H9 (cell line): ENCODE measurements around the gene CFAP299. TPM values are rescaled to one million over a fixed set of nuclear protein-coding genes. Genes with fewer than 3 reads are reported as not detected.

Source experiments
- DNase-seq: peaks from one replicate; pipeline ENCODE4 v3.0.0-alpha.2; 2017
- H2AFZ ChIP-seq: one replicate; pipeline ENCODE4 v1.6.1; 2013; ENCODE audit warnings: mild to moderate bottlenecking, low read length, control low read depth, moderate library complexity
- H2AK5ac ChIP-seq: 2 replicates; pipeline ENCODE4 v1.6.1; 2013; ENCODE audit warnings: low read length, control low read depth, mixed read lengths; ENCODE audit not compliant: insufficient read length
- H2BK120ac ChIP-seq: one replicate; pipeline ENCODE4 v1.6.1; 2013; ENCODE audit warnings: low read depth, mild to moderate bottlenecking, low read length, control low read depth, inconsistent platforms; ENCODE audit not compliant: poor library complexity, severe bottlenecking
- H2BK12ac ChIP-seq: 2 replicates; pipeline ENCODE4 v1.6.1; 2013; ENCODE audit warnings: low read length, control low read depth, mixed read lengths, low read depth; ENCODE audit not compliant: insufficient read length
- H2BK15ac ChIP-seq: 2 replicates; pipeline ENCODE4 v1.6.1; 2013; ENCODE audit warnings: low read depth, low read length, control low read depth
- H2BK20ac ChIP-seq: one replicate; pipeline ENCODE4 v1.6.1; 2013; ENCODE audit warnings: low read depth, mild to moderate bottlenecking, low read length, control low read depth, inconsistent platforms; ENCODE audit not compliant: poor library complexity, severe bottlenecking
- H2BK5ac ChIP-seq: 2 replicates; pipeline ENCODE4 v1.6.1; 2013; ENCODE audit warnings: low read length, control low read depth, mixed read lengths; ENCODE audit not compliant: insufficient read length
- H3K14ac ChIP-seq: 2 replicates; pipeline ENCODE4 v1.6.1; 2013; ENCODE audit warnings: low read length, control low read depth; ENCODE audit not compliant: insufficient read depth
- H3K18ac ChIP-seq: 2 replicates; pipeline ENCODE4 v1.6.1; 2013; ENCODE audit warnings: low read depth, mild to moderate bottlenecking, mixed read lengths, low read length, control low read depth; ENCODE audit not compliant: insufficient read length
- H3K23ac ChIP-seq: 2 replicates; pipeline ENCODE4 v1.6.1; 2013; ENCODE audit warnings: low read length, control low read depth, mixed read lengths, low read depth; ENCODE audit not compliant: insufficient read length
- H3K23me2 ChIP-seq: 2 replicates; pipeline ENCODE4 v1.6.1; 2013; ENCODE audit warnings: low read depth, mild to moderate bottlenecking, mixed read lengths, low read length, control low read depth; ENCODE audit not compliant: insufficient read length, poor library complexity, severe bottlenecking
- H3K27ac ChIP-seq: 2 replicates; pipeline ENCODE4 v1.5.1; 2013; ENCODE audit warnings: low read length, control low read depth, mixed read lengths, low read depth; ENCODE audit not compliant: insufficient read length
- H3K27me3 ChIP-seq: 2 replicates; pipeline ENCODE4 v1.6.1; 2013; ENCODE audit warnings: low read length, control low read depth, inconsistent platforms; ENCODE audit not compliant: insufficient read depth
- H3K4ac ChIP-seq: 2 replicates; pipeline ENCODE4 v1.6.1; 2013; ENCODE audit warnings: low read depth, mild to moderate bottlenecking, control low read depth, inconsistent platforms, low read length, moderate library complexity
- H3K4me1 ChIP-seq: 2 replicates; pipeline ENCODE4 v1.6.1; 2013; ENCODE audit warnings: low read length, control low read depth, inconsistent platforms; ENCODE audit not compliant: insufficient read depth
- H3K4me2 ChIP-seq: 2 replicates; pipeline ENCODE4 v1.6.1; 2013; ENCODE audit warnings: low read length, control low read depth, mixed read lengths; ENCODE audit not compliant: insufficient read length, insufficient read depth
- H3K56ac ChIP-seq: 2 replicates; pipeline ENCODE4 v1.6.1; 2013; ENCODE audit warnings: low read depth, mild to moderate bottlenecking, mixed read lengths, low read length, control low read depth; ENCODE audit not compliant: insufficient read length
- H3K79me1 ChIP-seq: 2 replicates; pipeline ENCODE4 v1.6.1; 2013; ENCODE audit warnings: low read depth, mild to moderate bottlenecking, moderate library complexity, low read length, control low read depth, inconsistent platforms; ENCODE audit not compliant: insufficient read depth, poor library complexity, severe bottlenecking
- H3K79me2 ChIP-seq: 2 replicates; pipeline ENCODE4 v1.6.1; 2013; ENCODE audit warnings: low read length, control low read depth, inconsistent platforms; ENCODE audit not compliant: insufficient read depth
- H3K9ac ChIP-seq: 2 replicates; pipeline ENCODE4 v1.6.1; 2013; ENCODE audit warnings: low read length, control low read depth, mixed read lengths; ENCODE audit not compliant: insufficient read length; ENCODE audit errors: extremely low read depth
- H3K9me3 ChIP-seq: one replicate; pipeline ENCODE4 v1.6.1; 2013; ENCODE audit warnings: low read depth, low read length, inconsistent platforms; ENCODE audit not compliant: control insufficient read depth
- H3T11ph ChIP-seq: one replicate; pipeline ENCODE4 v1.6.1; 2013; ENCODE audit warnings: mild to moderate bottlenecking, low read length, control low read depth, inconsistent platforms
- H4K20me1 ChIP-seq: one replicate; pipeline ENCODE4 v1.6.1; 2013; ENCODE audit not compliant: control insufficient read depth, insufficient read length, insufficient read depth
- H4K5ac ChIP-seq: 2 replicates; pipeline ENCODE4 v1.6.1; 2013; ENCODE audit warnings: low read depth, mild to moderate bottlenecking, mixed read lengths, low read length, control low read depth; ENCODE audit not compliant: insufficient read length
- H4K8ac ChIP-seq: replicated peaks from 2 replicates; pipeline ENCODE4 v1.6.1; 2013; ENCODE audit warnings: low read length, control low read depth, mixed read lengths, low read depth; ENCODE audit not compliant: insufficient read length
- H4K91ac ChIP-seq: 2 replicates; pipeline ENCODE4 v1.6.1; 2013; ENCODE audit warnings: low read depth, mild to moderate bottlenecking, moderate library complexity, mixed read lengths, low read length, control low read depth; ENCODE audit not compliant: insufficient read length
- H3K27ac Mint-ChIP-seq, 3 experiments: 2 replicates in 2 of 3; 3 replicates in 1 of 3; pipeline ENCODE4 v1.8.0; 2020 to 2021; ENCODE audit warnings: mixed read lengths in 3 of 3, mild to moderate bottlenecking in 1 of 3, moderate library complexity in 1 of 3
- H3K27me3 Mint-ChIP-seq: 2 replicates; pipeline ENCODE4 v1.8.0; 2021; ENCODE audit warnings: low read depth, mild to moderate bottlenecking, moderate library complexity, mixed read lengths
- H3K36me3 Mint-ChIP-seq, 3 experiments: 2 replicates in 2 of 3; 3 replicates in 1 of 3; pipeline ENCODE4 v1.8.0; 2020 to 2021; ENCODE audit warnings: low read depth in 3 of 3, mixed read lengths in 3 of 3; ENCODE audit not compliant: insufficient read depth in 1 of 3
- H3K4me1 Mint-ChIP-seq, 2 experiments: 2 replicates each; pipeline ENCODE4 v1.8.0; 2020; ENCODE audit warnings: mixed read lengths in 2 of 2
- H3K4me3 Mint-ChIP-seq, 2 experiments: 2 replicates in 1 of 2; 3 replicates in 1 of 2; pipeline ENCODE4 v1.8.0; 2020 to 2021; ENCODE audit warnings: mild to moderate bottlenecking in 2 of 2, mixed read lengths in 2 of 2, moderate library complexity in 1 of 2
- H3K9me3 Mint-ChIP-seq, 2 experiments: 2 replicates in 1 of 2; 3 replicates in 1 of 2; pipeline ENCODE4 v1.8.0; 2020; ENCODE audit warnings: mild to moderate bottlenecking in 2 of 2, mixed read lengths in 2 of 2, moderate library complexity in 1 of 2
- WGBS: extraction: QIAGEN DNeasy Blood & Tissue Kit; methylation state at CpG from one replicate; pipeline ENCODE4 v1.1.7; 2013; ENCODE audit warnings: missing lambda C conversion rate, low lambda C conversion rate, mixed read lengths; ENCODE audit not compliant: insufficient read length; ENCODE audit errors: extremely low coverage; 5-methylcytosine and 5-hydroxymethylcytosine counted together
- total RNA-seq: library from RNA; stranded (reverse); gene quantifications from 2 replicates; pipeline ENCODE4 v1.2.1, GENCODE V29; 2021
- TF ChIP-seq, protein P1 (sequence below): fragments of 200-600 bp; sonication (generic); conservative IDR thresholded peaks from 3 replicates; pipeline ENCODE4 v1.8.0; 2021; ENCODE audit warnings: antibody characterized with exemption, mild to moderate bottlenecking

The CFAP299 gene
- total RNA-seq, 1 experiment from 2014 or later: not detected

DNA sequence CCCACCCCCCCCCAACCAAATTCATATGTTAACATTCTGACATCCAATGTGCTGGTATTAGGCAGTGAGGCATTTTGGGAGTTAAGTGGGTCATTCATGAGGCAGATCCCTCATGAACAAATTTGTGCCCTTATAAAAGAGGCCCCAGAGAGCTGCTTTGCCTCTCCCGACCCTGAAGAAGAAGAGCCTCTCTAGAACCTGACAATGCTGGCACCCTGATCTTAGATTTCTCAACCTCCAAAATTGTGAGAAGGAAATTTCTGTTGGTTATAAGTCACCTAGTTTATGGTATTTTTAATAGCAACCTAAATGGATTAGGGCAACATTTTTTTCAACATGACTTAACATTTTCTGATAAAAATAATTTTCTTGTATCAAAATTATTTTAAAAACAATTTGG is 296.3 kb downstream of the CFAP299 start:
- Mint-ChIP-seq H3K4me1 (no peaks in the 10 kb centered on the region), H3K9me3 (peaks cover 7% of the 10 kb centered on the region in 2 experiments; a peak in 2 of 5 replicates), H3K27me3 (no peaks in the 10 kb centered on the region), H3K36me3 (peaks cover 0 to 8% (median 0%) of the 10 kb centered on the region in 3 experiments; a peak in 1 of 7 replicates), H3K27ac (no peak overlapping the region), H3K4me3 (no peak overlapping the region)
- no peak overlapping the region for H3K18ac ChIP-seq
- no peak overlapping the region for H3K14ac ChIP-seq
- no CpG with 5 or more reads among the region's 1 CpG for WGBS
- no peak overlapping the region for H3K9ac ChIP-seq
- no peaks in the 10 kb centered on the region for H3K9me3 ChIP-seq
- H3K79me1 ChIP-seq: no peaks in the 10 kb centered on the region
- H2AK5ac ChIP-seq: no peak overlapping the region
- H4K20me1 ChIP-seq: no peaks in the 10 kb centered on the region
- no peak overlapping the region for H2BK20ac ChIP-seq
- no peak overlapping the region for H2AFZ ChIP-seq
- H2BK120ac ChIP-seq: no peak overlapping the region
- no peak overlapping the region for H2BK15ac ChIP-seq
- no peak overlapping the region for H4K5ac ChIP-seq
- DNase-seq: no peak
- no peak overlapping the region for H3K4me2 ChIP-seq
- no peak overlapping the region for H4K8ac ChIP-seq
- H3K27me3 ChIP-seq: no peaks in the 10 kb centered on the region
- H3K4me1 ChIP-seq: no peaks in the 10 kb centered on the region
- TF ChIP-seq, protein P1, sequence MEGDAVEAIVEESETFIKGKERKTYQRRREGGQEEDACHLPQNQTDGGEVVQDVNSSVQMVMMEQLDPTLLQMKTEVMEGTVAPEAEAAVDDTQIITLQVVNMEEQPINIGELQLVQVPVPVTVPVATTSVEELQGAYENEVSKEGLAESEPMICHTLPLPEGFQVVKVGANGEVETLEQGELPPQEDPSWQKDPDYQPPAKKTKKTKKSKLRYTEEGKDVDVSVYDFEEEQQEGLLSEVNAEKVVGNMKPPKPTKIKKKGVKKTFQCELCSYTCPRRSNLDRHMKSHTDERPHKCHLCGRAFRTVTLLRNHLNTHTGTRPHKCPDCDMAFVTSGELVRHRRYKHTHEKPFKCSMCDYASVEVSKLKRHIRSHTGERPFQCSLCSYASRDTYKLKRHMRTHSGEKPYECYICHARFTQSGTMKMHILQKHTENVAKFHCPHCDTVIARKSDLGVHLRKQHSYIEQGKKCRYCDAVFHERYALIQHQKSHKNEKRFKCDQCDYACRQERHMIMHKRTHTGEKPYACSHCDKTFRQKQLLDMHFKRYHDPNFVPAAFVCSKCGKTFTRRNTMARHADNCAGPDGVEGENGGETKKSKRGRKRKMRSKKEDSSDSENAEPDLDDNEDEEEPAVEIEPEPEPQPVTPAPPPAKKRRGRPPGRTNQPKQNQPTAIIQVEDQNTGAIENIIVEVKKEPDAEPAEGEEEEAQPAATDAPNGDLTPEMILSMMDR: no peak
- no peaks in the 10 kb centered on the region for H3K23me2 ChIP-seq
- H2BK12ac ChIP-seq: no peak overlapping the region
- H3T11ph ChIP-seq: no peak overlapping the region
- H3K56ac ChIP-seq: no peak overlapping the region
- no peaks in the 10 kb centered on the region for H3K79me2 ChIP-seq
- no peak overlapping the region for H4K91ac ChIP-seq
- H3K27ac ChIP-seq: no peak overlapping the region
- H3K23ac ChIP-seq: no peak overlapping the region
- H3K4ac ChIP-seq: no peak overlapping the region
- no peak overlapping the region for H2BK5ac ChIP-seq
